HepG2 (cell line): Measurements from ENCODE around the gene ZNF511. TPM values are rescaled to one million over a fixed set of nuclear protein-coding genes. Genes with fewer than 3 reads are reported as not detected.

ENCODE experiments used
- ATAC-seq: fragments of 200-7000 bp; cut with Tn5 transposase; 3 replicates; pipeline ENCODE4 v1.9.1; 2020; ENCODE audit warnings: mild to moderate bottlenecking, moderate library complexity
- BruUV-seq: library from RNA; stranded (reverse); fragments of 400-500 nt; replicated peaks from 2 replicates; lab custom pipeline; 2021; lab: Mats Ljungman, UMichigan
- CTCF ChIA-PET: fragments of 300-600 bp; formaldehyde crosslinking; extraction: SDS; loops from one replicate; lab custom pipeline; 2021; ENCODE audit warnings: low total read pairs, inconsistent platforms, low intra/inter-chr PET ratio; lab: Yijun Ruan, JAX
- POLR2A ChIA-PET: fragments of 350-600 bp; sonication (Branson Sonifier 250); formaldehyde crosslinking; loops from one replicate; lab custom pipeline; 2020; ENCODE audit warnings: antibody characterized with exemption, inconsistent platforms; lab: Yijun Ruan, JAX
- DNase-seq: peaks from one replicate; pipeline ENCODE4 v3.0.0-alpha.2; 2015; ENCODE audit warnings: low spot score
- FAIRE-seq: peaks from 3 replicates; lab custom pipeline; 2011; peaks lifted over from hg19 to GRCh38; lab: Jason Lieb, UNC
- H2AFZ ChIP-seq: one replicate; pipeline ENCODE4 v1.6.1; 2011; ENCODE audit warnings: low read length, inconsistent platforms
- H3K27ac ChIP-seq: fragments of 300-600 bp; 3 replicates; pipeline ENCODE4 v1.8.0; 2011; ENCODE audit warnings: mixed run types, mild to moderate bottlenecking, mixed read lengths, low read length, inconsistent platforms; ENCODE audit not compliant: insufficient read depth; ENCODE audit errors: extremely low read length
- H3K27me3 ChIP-seq, 2 experiments: fragments of 200-600 bp in 1 of 2; 2 replicates in 1 of 2; 3 replicates in 1 of 2; pipeline versions ENCODE4 v1.6.0 to v1.8.0; 2011; ENCODE audit warnings: low read length in 2 of 2, mild to moderate bottlenecking in 2 of 2, moderate library complexity in 2 of 2, inconsistent platforms in 1 of 2; ENCODE audit not compliant: insufficient read depth in 2 of 2, control insufficient read depth in 1 of 2
- H3K36me3 ChIP-seq, 2 experiments: fragments of 200-600 bp in 1 of 2; replicated peaks in 1 of 2; 2 replicates in 1 of 2; 3 replicates in 1 of 2; pipeline versions ENCODE4 v1.5.1 to v1.8.0; 2011; ENCODE audit warnings: low read length in 2 of 2, inconsistent platforms in 1 of 2; ENCODE audit not compliant: insufficient read depth in 2 of 2, control insufficient read depth in 1 of 2
- H3K4me1 ChIP-seq: 2 replicates; pipeline ENCODE4 v1.5.1; 2012; ENCODE audit warnings: low read length, inconsistent platforms; ENCODE audit not compliant: insufficient read depth
- H3K4me2 ChIP-seq: 2 replicates; pipeline ENCODE4 v1.6.0; 2011; ENCODE audit warnings: low read depth, low read length, inconsistent platforms
- H3K4me3 ChIP-seq, 3 experiments: fragments of 200-600 bp in 1 of 3; sonication (generic), shearing (Covaris generic) in 1 of 3; replicated peaks in 1 of 3; 2 replicates each; pipeline ENCODE4 v1.5.1; 2011 to 2016; ENCODE audit warnings: low read length in 3 of 3, inconsistent platforms in 2 of 3, low read depth in 2 of 3, mild to moderate bottlenecking in 2 of 3, control low read depth in 1 of 3, mixed read lengths in 1 of 3; ENCODE audit not compliant: insufficient read depth in 1 of 3
- H3K79me2 ChIP-seq: one replicate; pipeline ENCODE4 v1.6.1; 2011; ENCODE audit warnings: low read length, inconsistent platforms; ENCODE audit not compliant: insufficient read depth
- H3K9ac ChIP-seq: 2 replicates; pipeline ENCODE4 v1.6.0; 2011; ENCODE audit warnings: mild to moderate bottlenecking, low read depth, low read length, inconsistent platforms; ENCODE audit not compliant: insufficient read depth
- H3K9me3 ChIP-seq: 2 replicates; pipeline ENCODE4 v1.5.1; 2012; ENCODE audit warnings: mild to moderate bottlenecking, low read length
- H4K20me1 ChIP-seq: 2 replicates; pipeline ENCODE4 v1.6.0; 2011; ENCODE audit warnings: inconsistent platforms, mild to moderate bottlenecking, low read length, moderate library complexity; ENCODE audit not compliant: insufficient read depth
- ASH2L ChIP-seq: fragments of 300-600, 200-600 bp; sonication (generic); IDR thresholded peaks from 2 replicates; pipeline ENCODE4 v1.7.0; 2017; ENCODE audit warnings: low read depth, mild to moderate bottlenecking, moderate library complexity, mixed read lengths, low read length; ENCODE audit not compliant: insufficient read length
- ATF1 ChIP-seq: IDR thresholded peaks from 2 replicates; pipeline ENCODE4 v1.6.1; 2016; ENCODE audit warnings: mild to moderate bottlenecking, control low read depth
- CEBPG ChIP-seq: IDR thresholded peaks from 2 replicates; pipeline ENCODE4 v1.6.1; 2016
- ETV5 ChIP-seq: IDR thresholded peaks from 2 replicates; pipeline ENCODE4 v1.6.1; 2018; ENCODE audit warnings: missing biosample characterization, missing genetic modification reagents, inconsistent platforms, borderline replicate concordance
- GATAD2A ChIP-seq: IDR thresholded peaks from 2 replicates; pipeline ENCODE4 v1.6.1; 2016
- HMG20B ChIP-seq: conservative IDR thresholded peaks from 2 replicates; pipeline ENCODE4 v1.6.1; 2016; ENCODE audit warnings: missing genetic modification reagents, missing compliant biosample characterization
- KMT2A ChIP-seq: sonication (generic); formaldehyde crosslinking; IDR thresholded peaks from 2 replicates; pipeline ENCODE4 v1.4.0; 2020; ENCODE audit warnings: missing genetic modification reagents
- NR2F2 ChIP-seq: IDR thresholded peaks from 2 replicates; pipeline ENCODE4 v1.6.1; 2012; ENCODE audit warnings: low read depth, inconsistent platforms, borderline replicate concordance
- SMAD3 ChIP-seq: sonication (generic); formaldehyde crosslinking; IDR thresholded peaks from 2 replicates; pipeline ENCODE4 v1.4.0; 2020; ENCODE audit warnings: missing genetic modification reagents
- ZNF567 ChIP-seq: sonication (generic); formaldehyde crosslinking; IDR thresholded peaks from 2 replicates; pipeline ENCODE4 v1.8.1; 2023; ENCODE audit warnings: mild to moderate bottlenecking, missing genetic modification reagents, borderline replicate concordance
- WGBS: methylation state at CpG from one replicate; pipeline ENCODE4 v1.1.6; 2017; ENCODE audit warnings: low lambda C conversion rate; 5-methylcytosine and 5-hydroxymethylcytosine counted together
- in situ Hi-C: cut with HindIII; loops from 2 replicates; pipeline ENCODE4 v1.10.0; 2017; ENCODE audit warnings: low pct_unique_long_range_greater_than_20kb; ENCODE audit not compliant: extremely low pct_ligation_motif_present
- intact Hi-C: fragments of 100-400 bp; cut with micrococcal nuclease; formaldehyde crosslinking; loops from one replicate; pipeline ENCODE4 v1.10.0; 2022; ENCODE audit not compliant: unreplicated experiment
- polyA plus RNA-seq, 8 experiments: library from polyadenylated mRNA; depleted of rRNA in 3 of 8; stranded (reverse) in 7 of 8; unstranded in 1 of 8; fragments of >200 nt; fragmentation: Illumina TruSeq in 4 of 8; extraction: Trizol in 4 of 8; gene quantifications; 2 replicates each; pipeline versions ENCODE4 v1.2.1 to v1.2.3, GENCODE V29; 2011 to 2016; ENCODE audit warnings: low read depth in 4 of 8, missing spikeins in 1 of 8, mixed read lengths in 1 of 8; ENCODE audit not compliant: insufficient read depth in 1 of 8
- total RNA-seq, 5 experiments: library from RNA; depleted of rRNA; stranded (reverse); fragments of >200 nt; fragmentation: Illumina TruSeq; extraction: Trizol; gene quantifications; 2 replicates each; pipeline ENCODE4 v1.2.3, GENCODE V29; 2016; ENCODE audit warnings: low read depth in 1 of 5
- TF ChIP-seq, protein P1 (sequence below), 2 experiments: fragments of 450-650 bp in 1 of 2; sonication (generic) in 1 of 2; formaldehyde crosslinking in 1 of 2; IDR thresholded peaks; 2 replicates each; pipeline versions ENCODE4 v1.6.1 to v1.8.0; 2016 to 2022; ENCODE audit warnings: antibody characterized with exemption in 1 of 2, mild to moderate bottlenecking in 1 of 2, missing genetic modification reagents in 1 of 2
- TF ChIP-seq, protein P2 (sequence below): IDR thresholded peaks from 2 replicates; pipeline ENCODE4 v1.6.1; 2016; ENCODE audit warnings: missing compliant biosample characterization, missing genetic modification reagents, borderline replicate concordance

The ZNF511 gene
- total and polyA plus RNA-seq, 2 of the 13 experiments (the other 11 are each of a cell fraction or from before 2014, with no cell fraction given), result 35.6 to 66.4 TPM

DNA sequence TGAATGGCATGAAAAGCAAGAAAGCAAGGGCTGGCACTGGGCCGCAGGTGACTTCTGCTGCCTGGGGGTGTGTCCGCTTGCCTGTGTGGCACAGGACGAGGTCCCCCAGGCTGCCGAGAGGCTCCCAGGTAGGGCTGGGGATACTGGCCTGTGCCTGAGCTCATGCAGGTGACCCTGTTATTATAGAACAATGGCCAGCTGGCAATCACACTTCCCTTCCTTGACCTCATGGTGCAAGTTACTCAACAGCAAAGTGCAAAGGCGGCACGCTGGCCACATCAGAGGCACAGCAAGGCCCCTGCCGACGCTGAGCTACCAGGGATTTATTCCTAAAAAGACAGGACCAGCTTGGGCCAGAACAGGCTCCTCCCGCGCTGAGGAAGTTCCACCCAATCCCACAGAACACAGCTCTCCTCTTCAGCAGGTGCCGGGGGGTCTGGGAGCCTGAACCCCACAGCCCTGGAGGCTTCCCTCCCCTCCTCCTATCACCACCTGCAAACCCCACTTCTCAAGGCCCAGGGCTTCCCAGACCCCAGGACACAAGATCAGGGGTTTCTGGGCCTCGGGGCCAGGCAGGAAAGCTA lies 30.6 kb upstream of the ZNF511 start:
- peak overlapping the region; percentile 8 for H3K27ac ChIP-seq
- peak; percentile 44 for FAIRE-seq
- H3K4me3 ChIP-seq, result peak overlapping the region in 1 of 3 experiments; percentile 48; a peak in 1 of 6 replicates
- ChIA-PET CTCF (no interaction called here), POLR2A (interaction anchor here (0.7 to 1.2 kb wide), 2 partner anchors 20 to 242 kb away, joined by 3 to 6 read pairs; no protein-coding TSS in a partner anchor)
- peaks cover 0 to 21% of the 10 kb centered on the region in 2 experiments; a peak in 3 of 5 replicates for H3K27me3 ChIP-seq
- no CpG with 5 or more reads among the region's 12 CpGs for WGBS
- ATAC-seq, result peak; percentile 39
- no peak overlapping the region for H3K9ac ChIP-seq
- intact Hi-C loops, result no loop called here
- H2AFZ ChIP-seq, result no peak overlapping the region
- H3K4me1 ChIP-seq, result peaks cover 23% of the 10 kb centered on the region
- peak overlapping the region; percentile 60 for H3K4me2 ChIP-seq
- H3K36me3 ChIP-seq, result peaks cover 11 to 22% of the 10 kb centered on the region in 2 experiments; a peak in 4 of 5 replicates
- BruUV-seq, result no TSS peak
- peak; percentile 72 for DNase-seq
- H3K79me2 ChIP-seq, result no peaks in the 10 kb centered on the region
- in situ Hi-C loops, result no loop called here
- peaks cover 7% of the 10 kb centered on the region; the same call in 1 of the 2 replicates for H4K20me1 ChIP-seq
- H3K9me3 ChIP-seq, result no peaks in the 10 kb centered on the region
- TF ChIP-seq SMAD3 (no peak), ASH2L (no peak), CEBPG (peak; percentile 59), KMT2A (CRISPR knock-in tag) (no peak), HMG20B (CRISPR knock-in tag) (peak; percentile 75; the same call in 1 of the 2 replicates), GATAD2A (0 out of 2 replicates have a peak, but pooled peaks have one; percentile 38), ZNF567 (CRISPR knock-in tag) (no peak), ATF1 (no peak), NR2F2 (peak; percentile 57; the same call in 1 of the 2 replicates), ETV5 (CRISPR knock-in tag) (peak; percentile 8; the same call in 1 of the 2 replicates)
- TF ChIP-seq, protein P1, sequence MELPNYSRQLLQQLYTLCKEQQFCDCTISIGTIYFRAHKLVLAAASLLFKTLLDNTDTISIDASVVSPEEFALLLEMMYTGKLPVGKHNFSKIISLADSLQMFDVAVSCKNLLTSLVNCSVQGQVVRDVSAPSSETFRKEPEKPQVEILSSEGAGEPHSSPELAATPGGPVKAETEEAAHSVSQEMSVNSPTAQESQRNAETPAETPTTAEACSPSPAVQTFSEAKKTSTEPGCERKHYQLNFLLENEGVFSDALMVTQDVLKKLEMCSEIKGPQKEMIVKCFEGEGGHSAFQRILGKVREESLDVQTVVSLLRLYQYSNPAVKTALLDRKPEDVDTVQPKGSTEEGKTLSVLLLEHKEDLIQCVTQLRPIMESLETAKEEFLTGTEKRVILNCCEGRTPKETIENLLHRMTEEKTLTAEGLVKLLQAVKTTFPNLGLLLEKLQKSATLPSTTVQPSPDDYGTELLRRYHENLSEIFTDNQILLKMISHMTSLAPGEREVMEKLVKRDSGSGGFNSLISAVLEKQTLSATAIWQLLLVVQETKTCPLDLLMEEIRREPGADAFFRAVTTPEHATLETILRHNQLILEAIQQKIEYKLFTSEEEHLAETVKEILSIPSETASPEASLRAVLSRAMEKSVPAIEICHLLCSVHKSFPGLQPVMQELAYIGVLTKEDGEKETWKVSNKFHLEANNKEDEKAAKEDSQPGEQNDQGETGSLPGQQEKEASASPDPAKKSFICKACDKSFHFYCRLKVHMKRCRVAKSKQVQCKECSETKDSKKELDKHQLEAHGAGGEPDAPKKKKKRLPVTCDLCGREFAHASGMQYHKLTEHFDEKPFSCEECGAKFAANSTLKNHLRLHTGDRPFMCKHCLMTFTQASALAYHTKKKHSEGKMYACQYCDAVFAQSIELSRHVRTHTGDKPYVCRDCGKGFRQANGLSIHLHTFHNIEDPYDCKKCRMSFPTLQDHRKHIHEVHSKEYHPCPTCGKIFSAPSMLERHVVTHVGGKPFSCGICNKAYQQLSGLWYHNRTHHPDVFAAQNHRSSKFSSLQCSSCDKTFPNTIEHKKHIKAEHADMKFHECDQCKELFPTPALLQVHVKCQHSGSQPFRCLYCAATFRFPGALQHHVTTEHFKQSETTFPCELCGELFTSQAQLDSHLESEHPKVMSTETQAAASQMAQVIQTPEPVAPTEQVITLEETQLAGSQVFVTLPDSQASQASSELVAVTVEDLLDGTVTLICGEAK (IDR thresholded peaks at IDR 0.05), result no peak
- TF ChIP-seq, protein P1 (CRISPR knock-in tag; IDR thresholded peaks at IDR 0.05), result 0 out of 2 replicates have a peak, but pooled peaks have one; percentile 42
- TF ChIP-seq, protein P2, sequence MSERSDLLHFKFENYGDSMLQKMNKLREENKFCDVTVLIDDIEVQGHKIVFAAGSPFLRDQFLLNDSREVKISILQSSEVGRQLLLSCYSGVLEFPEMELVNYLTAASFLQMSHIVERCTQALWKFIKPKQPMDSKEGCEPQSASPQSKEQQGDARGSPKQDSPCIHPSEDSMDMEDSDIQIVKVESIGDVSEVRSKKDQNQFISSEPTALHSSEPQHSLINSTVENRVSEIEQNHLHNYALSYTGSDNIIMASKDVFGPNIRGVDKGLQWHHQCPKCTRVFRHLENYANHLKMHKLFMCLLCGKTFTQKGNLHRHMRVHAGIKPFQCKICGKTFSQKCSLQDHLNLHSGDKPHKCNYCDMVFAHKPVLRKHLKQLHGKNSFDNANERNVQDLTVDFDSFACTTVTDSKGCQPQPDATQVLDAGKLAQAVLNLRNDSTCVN, result 0 out of 2 replicates have a peak, but pooled peaks have one; percentile 16
